Activated T-cell treated with anti-CD3 and anti-CD28 coated beads, Interleukin-2, amount 50 U/mL, for 72 hours (primary cell): Measurements from ENCODE around the gene EIF4G3. TPM values are rescaled to one million over a fixed set of nuclear protein-coding genes. Genes with fewer than 3 reads are reported as not detected.
"Not testable (repeated sequence)": the region's sequence is repeated elsewhere in the genome, so short reads cannot be mapped to it uniquely, and the experiment has no call there.

Experiments
- ATAC-seq, 2 donors: fragments of 150-1000 bp; cut with Tn5 transposase; replicated peaks in 1 of 2; 2 replicates each; pipeline ENCODE4 v1.10.0; 2021; ENCODE audit warnings: moderate library complexity in 2 of 2, mild to moderate bottlenecking in 1 of 2
- DNase-seq, 2 donors: peaks; one replicate each; pipeline ENCODE4 v3.0.0; 2021 to 2022; ENCODE audit warnings: mixed read lengths in 1 of 2
- H3K27ac Mint-ChIP-seq: one replicate; pipeline ENCODE4 v1.8.0; 2022; ENCODE audit warnings: mild to moderate bottlenecking, moderate library complexity, mixed read lengths
- H3K27me3 Mint-ChIP-seq: one replicate; pipeline ENCODE4 v1.8.0; 2022; ENCODE audit warnings: low read depth, mixed read lengths
- H3K36me3 Mint-ChIP-seq, 2 donors: one replicate each; pipeline ENCODE4 v1.8.0; 2022; ENCODE audit warnings: mixed read lengths in 2 of 2, mild to moderate bottlenecking in 1 of 2; ENCODE audit not compliant: insufficient read depth in 2 of 2
- H3K4me1 Mint-ChIP-seq: one replicate; pipeline ENCODE4 v1.8.0; 2022; ENCODE audit warnings: low read depth, mixed read lengths
- H3K4me3 Mint-ChIP-seq, 2 donors: one replicate each; pipeline ENCODE4 v1.8.0; 2022; ENCODE audit warnings: mild to moderate bottlenecking in 2 of 2, mixed read lengths in 2 of 2, moderate library complexity in 2 of 2
- H3K9me3 Mint-ChIP-seq, 2 donors: one replicate each; pipeline ENCODE4 v1.8.0; 2022; ENCODE audit warnings: mixed read lengths in 2 of 2
- total RNA-seq, 2 donors: library from RNA; stranded (reverse); gene quantifications; one replicate each; pipeline ENCODE4 v1.2.3, GENCODE V29; 2022

The EIF4G3 gene
- total RNA-seq, 2 donors from 2014 or later = 33.3 to 36.3 TPM

GRCh38 chr1:21104683-21105082 lies 72.0 kb downstream of the EIF4G3 start:
- ATAC-seq = no peak

DNA sequence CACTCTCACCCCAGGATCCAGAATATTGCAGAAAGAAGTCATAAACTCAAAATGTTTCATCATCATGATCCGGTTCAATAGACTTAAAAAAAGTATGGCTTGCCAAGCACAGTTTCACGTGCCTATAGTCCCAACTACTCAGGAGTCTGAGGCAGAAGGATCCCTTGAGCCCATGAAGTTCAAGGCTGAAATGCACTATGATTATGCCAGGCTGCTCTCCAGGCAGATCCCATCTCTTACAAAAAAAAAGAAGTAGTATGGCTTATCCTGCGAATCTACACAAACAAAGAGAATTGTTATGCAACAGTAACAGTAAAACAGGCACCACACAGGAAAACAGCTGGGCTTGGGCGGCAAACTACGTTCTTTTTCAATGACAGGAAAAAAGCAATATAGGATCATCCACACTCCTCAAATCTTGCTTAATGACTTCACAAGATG lies 76.2 kb downstream of the EIF4G3 start:
- H3K4me1 Mint-ChIP-seq = peaks cover 8% of the 10 kb centered on the region
- H3K27me3 Mint-ChIP-seq = no peaks in the 10 kb centered on the region
- DNase-seq (no peak), ATAC-seq (no peak)
- no peak overlapping the region for H3K4me3 Mint-ChIP-seq
- peaks cover 2 to 16% of the 10 kb centered on the region in 2 donors for H3K36me3 Mint-ChIP-seq
- H3K9me3 Mint-ChIP-seq = no peaks in the 10 kb centered on the region
- H3K27ac Mint-ChIP-seq = no peak overlapping the region

More at GRCh38 chr1:21104683-21105082, 72.0 kb downstream of the EIF4G3 start:
- Mint-ChIP-seq H3K27ac (no peak overlapping the region), H3K4me3 (no peak overlapping the region), H3K36me3 (peaks cover 2 to 7% of the 10 kb centered on the region in 2 donors), H3K27me3 (no peaks in the 10 kb centered on the region), H3K4me1 (no peaks in the 10 kb centered on the region), H3K9me3 (no peaks in the 10 kb centered on the region)
- DNase-seq = no peak

GRCh38 chr1:21099869-21100131 lies 76.9 kb downstream of the EIF4G3 start:
- ATAC-seq (no peak), DNase-seq (no peak)
- Mint-ChIP-seq H3K4me3 (no peak overlapping the region), H3K27me3 (no peaks in the 10 kb centered on the region), H3K36me3 (peaks cover under 1 to 17% of the 10 kb centered on the region in 2 donors), H3K9me3 (no peaks in the 10 kb centered on the region), H3K4me1 (peaks cover 8% of the 10 kb centered on the region), H3K27ac (no peak overlapping the region)

- Mint-ChIP-seq H3K36me3 (peaks cover 1 to 16% of the 10 kb centered on the region in 2 donors), H3K4me3 (no peak overlapping the region), H3K4me1 (peaks cover 8% of the 10 kb centered on the region), H3K9me3 (peaks cover 0 to 2% of the 10 kb centered on the region in 2 donors), H3K27me3 (no peaks in the 10 kb centered on the region), H3K27ac (peak overlapping the region; percentile 37)
- ATAC-seq (peak in 1 of 2 donors; percentile 49), DNase-seq (no peak)
Measured at GRCh38 chr1:21099034-21099868, 77.4 kb downstream of the EIF4G3 start.

DNA sequence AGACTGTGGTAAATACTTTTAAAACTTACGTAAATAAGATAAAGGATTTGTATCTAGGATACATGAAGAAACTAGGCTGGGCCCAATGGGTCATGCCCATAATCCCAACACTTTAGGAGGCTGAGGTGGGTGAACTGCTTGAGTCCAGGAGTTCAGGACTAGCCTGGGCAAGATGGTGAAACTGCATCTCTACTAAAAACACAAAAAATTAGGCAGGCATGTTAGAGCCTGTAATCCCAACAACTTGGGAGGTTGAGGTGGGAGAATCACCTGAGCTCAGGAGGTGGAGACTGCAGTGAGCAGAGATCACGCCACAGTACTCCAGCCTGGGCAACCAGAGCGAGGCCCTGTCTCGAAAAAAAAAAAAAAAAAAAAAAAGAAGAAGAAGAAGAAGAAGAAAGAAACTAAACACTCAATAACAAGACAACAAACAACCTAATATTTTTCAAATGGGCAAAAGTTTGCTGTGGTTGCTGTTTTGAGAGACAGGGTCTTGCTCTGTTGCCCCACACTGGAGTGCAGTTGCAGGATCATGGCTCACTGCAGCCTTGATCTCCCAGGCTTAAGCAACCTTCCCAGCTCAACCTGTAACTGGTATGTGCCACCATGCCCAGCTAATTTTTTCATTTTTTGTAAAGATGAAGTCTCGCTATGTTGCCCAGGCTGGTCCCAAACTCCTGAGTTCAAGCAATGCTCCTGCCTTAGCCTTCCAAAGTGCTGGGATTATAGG lies 78.3 kb downstream of the EIF4G3 start:
- DNase-seq (no peak), ATAC-seq (no peak)
- H3K27me3 Mint-ChIP-seq = no peaks in the 10 kb centered on the region
- peaks cover 0 to 3% of the 10 kb centered on the region in 2 donors for H3K9me3 Mint-ChIP-seq
- peaks cover 7 to 17% of the 10 kb centered on the region in 2 donors for H3K36me3 Mint-ChIP-seq
- no peak overlapping the region for H3K4me3 Mint-ChIP-seq
- H3K27ac Mint-ChIP-seq = peak overlapping the region; percentile 37
- H3K4me1 Mint-ChIP-seq = peaks cover 8% of the 10 kb centered on the region

DNA sequence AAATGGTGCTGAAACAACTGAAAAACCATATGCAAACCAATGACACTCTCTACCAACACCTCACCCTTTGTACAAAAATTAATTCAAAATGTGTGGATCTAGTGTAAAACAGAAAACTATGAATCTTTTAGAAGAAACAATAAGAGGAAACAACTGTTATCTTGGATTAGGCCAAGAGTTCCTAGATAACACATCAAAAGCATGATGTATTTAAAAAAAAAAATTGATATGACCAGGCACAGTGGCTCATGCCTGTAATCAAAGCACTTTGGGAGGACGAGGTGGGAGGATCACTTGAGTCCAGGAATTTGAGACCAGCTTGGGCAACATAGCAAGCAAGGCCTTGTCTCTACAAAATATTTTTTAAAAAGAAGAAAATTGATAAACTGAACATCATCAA lies 79.0 kb downstream of the EIF4G3 start:
- Mint-ChIP-seq H3K27ac (no peak overlapping the region), H3K4me3 (no peak overlapping the region), H3K9me3 (peaks cover 0 to 3% of the 10 kb centered on the region in 2 donors), H3K36me3 (peaks cover 8 to 18% of the 10 kb centered on the region in 2 donors), H3K4me1 (peaks cover 8% of the 10 kb centered on the region), H3K27me3 (no peaks in the 10 kb centered on the region)
- no peak for DNase-seq
- ATAC-seq = no peak

DNA sequence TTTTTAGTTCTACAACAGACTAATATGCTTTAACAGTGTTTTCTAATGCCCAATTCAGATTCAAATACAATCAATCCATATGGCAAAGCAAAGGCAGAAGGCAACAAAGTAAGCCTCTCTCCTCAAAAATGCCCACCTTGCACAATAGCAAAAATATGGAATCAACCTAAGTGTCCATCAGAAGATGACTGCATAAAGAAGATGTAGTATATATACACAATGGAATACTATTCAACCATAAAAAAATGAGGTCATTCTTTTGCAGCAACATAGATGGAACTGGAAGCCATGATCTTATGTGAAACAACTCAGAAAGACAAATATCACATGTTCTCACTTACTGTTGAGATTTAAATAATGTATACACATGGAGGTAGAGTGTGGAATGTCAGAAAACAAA lies 80.7 kb downstream of the EIF4G3 start:
- DNase-seq (no peak), ATAC-seq (no peak)
- H3K4me1 Mint-ChIP-seq = peaks cover 16% of the 10 kb centered on the region
- H3K27ac Mint-ChIP-seq = no peak overlapping the region
- H3K9me3 Mint-ChIP-seq = peaks cover 0 to 3% of the 10 kb centered on the region in 2 donors
- H3K27me3 Mint-ChIP-seq = no peaks in the 10 kb centered on the region
- peaks cover 8 to 26% of the 10 kb centered on the region in 2 donors for H3K36me3 Mint-ChIP-seq
- H3K4me3 Mint-ChIP-seq = no peak overlapping the region

GRCh38 chr1:21094282-21094681 lies 82.4 kb downstream of the EIF4G3 start:
- not testable (repeated sequence) for H3K27ac Mint-ChIP-seq

DNA sequence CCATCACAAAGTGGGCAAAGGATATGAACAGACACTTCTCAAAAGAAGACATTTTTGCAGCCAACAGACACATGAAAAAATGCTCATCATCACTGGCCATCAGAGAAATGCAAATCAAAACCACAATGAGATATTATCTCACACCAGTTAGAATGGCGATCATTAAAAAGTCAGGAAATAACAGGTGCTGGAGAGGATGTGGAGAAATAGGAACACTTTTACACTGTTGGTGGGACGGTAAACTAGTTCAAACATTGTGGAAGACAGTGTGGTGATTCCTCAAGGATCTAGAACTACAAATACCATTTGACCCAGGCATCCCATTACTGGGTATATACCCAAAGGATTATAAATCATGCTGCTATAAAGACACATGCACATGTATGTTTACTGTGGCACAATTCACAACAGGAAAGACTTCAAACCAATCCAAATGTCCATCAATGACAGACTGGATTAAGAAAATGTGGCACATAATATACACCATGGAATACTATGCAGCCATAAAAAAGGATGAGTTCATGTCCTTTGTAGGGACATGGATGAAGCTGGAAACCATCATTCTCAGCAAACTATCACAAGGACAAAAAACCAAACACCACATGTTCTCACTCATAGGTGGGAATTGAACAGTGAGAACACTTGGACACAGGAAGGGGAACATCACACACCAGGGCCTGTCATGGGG lies 83.3 kb downstream of the EIF4G3 start:
- H3K36me3 Mint-ChIP-seq = peaks cover 8 to 27% of the 10 kb centered on the region in 2 donors
- not testable (repeated sequence) for H3K27ac Mint-ChIP-seq, H3K4me1 Mint-ChIP-seq, H3K27me3 Mint-ChIP-seq, H3K4me3 Mint-ChIP-seq, ATAC-seq, H3K9me3 Mint-ChIP-seq, DNase-seq

More at GRCh38 chr1:21094282-21094681, 82.4 kb downstream of the EIF4G3 start:
- not testable (repeated sequence) for ATAC-seq, H3K4me3 Mint-ChIP-seq, DNase-seq, H3K9me3 Mint-ChIP-seq, H3K27me3 Mint-ChIP-seq
- H3K4me1 Mint-ChIP-seq = peaks cover 14% of the 10 kb centered on the region
- H3K36me3 Mint-ChIP-seq = peaks cover 8 to 26% of the 10 kb centered on the region in 2 donors

DNA sequence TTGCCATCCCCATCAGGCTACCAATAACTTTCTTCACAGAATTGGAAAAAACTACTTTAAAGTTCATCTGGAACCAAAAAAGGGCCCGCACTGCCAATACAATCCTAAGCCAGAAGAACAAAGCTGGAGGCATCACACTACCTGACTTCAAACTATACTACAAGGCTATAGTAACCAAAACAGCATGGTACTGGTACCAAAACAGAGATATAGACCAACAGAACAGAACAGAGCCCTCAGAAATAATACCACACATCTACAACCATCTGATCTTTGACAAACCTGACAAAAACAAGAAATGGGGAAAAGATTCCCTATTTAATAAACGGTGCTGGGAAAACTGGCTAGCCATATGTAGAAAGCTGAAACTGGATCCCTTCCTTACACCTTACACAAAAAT lies 84.2 kb downstream of the EIF4G3 start:
- not testable (repeated sequence) for H3K27ac Mint-ChIP-seq, H3K4me3 Mint-ChIP-seq, ATAC-seq, H3K9me3 Mint-ChIP-seq, H3K27me3 Mint-ChIP-seq, H3K4me1 Mint-ChIP-seq, DNase-seq
- H3K36me3 Mint-ChIP-seq = peaks cover 8 to 26% of the 10 kb centered on the region in 2 donors

- not testable (repeated sequence) for H3K27me3 Mint-ChIP-seq, H3K27ac Mint-ChIP-seq, H3K4me3 Mint-ChIP-seq, ATAC-seq, H3K4me1 Mint-ChIP-seq, H3K9me3 Mint-ChIP-seq
- peak in 1 of 2 donors; percentile 2 for DNase-seq
- H3K36me3 Mint-ChIP-seq = peaks cover 12 to 29% of the 10 kb centered on the region in 2 donors
Measured at GRCh38 chr1:21091053-21091690, 85.5 kb downstream of the EIF4G3 start.

DNA sequence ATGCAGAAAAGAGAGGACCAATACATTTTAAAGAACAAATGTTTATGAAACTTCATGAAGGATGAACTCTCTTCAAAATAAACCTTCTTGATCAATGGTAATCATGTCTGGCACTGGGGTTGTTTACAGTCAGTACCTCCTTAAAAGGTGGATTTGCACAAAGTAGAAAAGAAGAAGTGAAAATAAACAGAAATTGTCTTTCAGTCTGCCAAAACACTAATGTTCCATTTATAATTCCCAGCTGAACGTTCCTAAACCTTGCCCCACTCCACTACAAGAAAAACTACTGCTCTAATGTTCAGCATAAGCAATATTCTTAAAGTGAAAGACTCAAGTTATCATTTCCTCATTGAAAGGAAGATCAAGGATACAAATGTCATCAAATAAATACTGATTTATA lies 86.2 kb downstream of the EIF4G3 start:
- no peak overlapping the region for H3K4me3 Mint-ChIP-seq
- H3K9me3 Mint-ChIP-seq = peaks cover 0 to 3% of the 10 kb centered on the region in 2 donors
- ATAC-seq (no peak), DNase-seq (no peak)
- peaks cover 13 to 33% of the 10 kb centered on the region in 2 donors for H3K36me3 Mint-ChIP-seq
- H3K4me1 Mint-ChIP-seq = peaks cover 8% of the 10 kb centered on the region
- no peaks in the 10 kb centered on the region for H3K27me3 Mint-ChIP-seq
- H3K27ac Mint-ChIP-seq = no peak overlapping the region
